ENCODE data around the gene SMYD3. TPM values are rescaled to one million over a fixed set of nuclear protein-coding genes. Genes with fewer than 3 reads are reported as not detected.

Gene SMYD3
- total and polyA plus RNA-seq, 2 donors (not counting 3 experiments of a cell fraction or from before 2014, with no cell fraction given): 16.0 to 32.1 TPM

DNA sequence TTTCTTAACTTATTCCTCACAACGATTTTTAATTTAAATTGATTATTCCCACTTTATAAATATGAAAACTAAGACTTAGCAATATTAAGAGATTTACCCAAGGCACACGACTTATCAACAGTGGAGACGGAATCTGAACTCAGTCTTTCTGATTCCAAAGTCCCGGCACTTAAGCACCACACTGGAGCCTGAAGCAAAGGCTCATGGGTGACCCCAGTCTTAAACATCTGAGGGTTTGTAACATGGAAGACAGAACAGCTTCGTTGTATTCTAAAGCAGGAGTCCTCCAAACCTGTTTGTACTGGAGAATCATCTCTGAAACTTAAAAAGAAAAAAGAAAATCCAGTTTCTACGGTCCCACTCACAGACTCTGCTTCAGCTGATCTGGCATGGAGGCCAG, 519.5 kb downstream of the SMYD3 start:
- Histone ChIP-seq H3K36me3 (ENCODE audit: control insufficient read depth in 2 of 2, extremely low read depth in 1 of 2, insufficient read depth in 2 of 2, low read length in 2 of 2) (no peaks in the 10 kb centered on the region), H3K9ac (replicated peaks; ENCODE audit: extremely low read depth, insufficient read depth, low read length) (no peak overlapping the region), H3K9me1 (replicated peaks; ENCODE audit: control insufficient read depth, extremely low read depth, insufficient read depth, low read length) (no peaks in the 10 kb centered on the region), H3K4me1 (ENCODE audit: control insufficient read depth, extremely low read depth, insufficient read depth, low read length) (peaks cover 12% of the 10 kb centered on the region), H3K27ac (ENCODE audit: insufficient read depth, low read depth, low read length) (no peak overlapping the region), H3K27me3 (ENCODE audit: control insufficient read depth in 2 of 2, insufficient read depth in 2 of 2, low read length in 2 of 2) (no peaks in the 10 kb centered on the region), H3K4me3 (replicated peaks in 1 of 3; ENCODE audit: insufficient read depth in 1 of 3, low read depth in 1 of 3, low read length in 3 of 3) (no peak overlapping the region), H3K79me2 (ENCODE audit: control insufficient read depth, insufficient read depth, low read length) (no peaks in the 10 kb centered on the region), H3K9me3 (replicated peaks; ENCODE audit: control insufficient read depth, insufficient read depth, low read length) (no peaks in the 10 kb centered on the region), H4K20me1 (replicated peaks; ENCODE audit: control insufficient read depth, extremely low read depth, insufficient read depth, low read length) (no peaks in the 10 kb centered on the region), H3K4me2 (ENCODE audit: insufficient read depth, low read length) (no peak overlapping the region), H2AFZ (ENCODE audit: low read depth, low read length) (no peak overlapping the region)
- dilution Hi-C loops (cut with MboI; ENCODE audit: extremely low pct_ligation_motif_present, low sequenced_read_pairs): no loop called here
- ChIA-PET POLR2A (no interaction called here), CTCF (interaction anchor here (1.4 to 2.8 kb wide), 3 partner anchors 15 to 835 kb away, joined by 3 to 15 read pairs (median 9); no protein-coding TSS in a partner anchor)
- FAIRE-seq: no peak
- BruUV-seq (replicated peaks): no TSS peak
- no peak for DNase-seq (ENCODE audit: low read depth, low spot score)
- TF ChIP-seq CTCF (IDR thresholded peaks at IDR 0.05; ENCODE audit: extremely low read depth in 1 of 2, insufficient read depth in 1 of 2, low read depth in 1 of 2, low read length in 2 of 2) (no peak), JUN (IDR thresholded peaks at IDR 0.05; ENCODE audit: borderline replicate concordance, insufficient read depth, insufficient read length, low read depth) (no peak), POLR2A (IDR thresholded peaks at IDR 0.05; ENCODE audit: low read depth, low read length) (no peak), POLR2AphosphoS5 (IDR thresholded peaks at IDR 0.05; ENCODE audit: insufficient read depth, low read depth, low read length) (no peak), MAX (IDR thresholded peaks at IDR 0.05; ENCODE audit: insufficient read depth, insufficient read length) (no peak), MYC (IDR thresholded peaks at IDR 0.05; ENCODE audit: low read depth, low read length) (no peak), FOS (IDR thresholded peaks at IDR 0.05; ENCODE audit: borderline replicate concordance, insufficient read depth, low read length) (no peak)
- intact Hi-C loops (cut with micrococcal nuclease): no loop called here
